CD4-positive, alpha-beta T cell treated with Interleukin-15 for 4 hours (primary cell): ENCODE data around the gene MXD1.
"Not testable (repeated sequence)": the region's sequence is repeated elsewhere in the genome, so short reads cannot be mapped to it uniquely, and the experiment has no call there.

Experiments
- DNase-seq: peaks from one replicate; pipeline ENCODE4 v3.0.0-alpha.2; 2020; ENCODE audit warnings: low spot score

MXD1 gene, protein sequence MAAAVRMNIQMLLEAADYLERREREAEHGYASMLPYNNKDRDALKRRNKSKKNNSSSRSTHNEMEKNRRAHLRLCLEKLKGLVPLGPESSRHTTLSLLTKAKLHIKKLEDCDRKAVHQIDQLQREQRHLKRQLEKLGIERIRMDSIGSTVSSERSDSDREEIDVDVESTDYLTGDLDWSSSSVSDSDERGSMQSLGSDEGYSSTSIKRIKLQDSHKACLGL

DNA sequence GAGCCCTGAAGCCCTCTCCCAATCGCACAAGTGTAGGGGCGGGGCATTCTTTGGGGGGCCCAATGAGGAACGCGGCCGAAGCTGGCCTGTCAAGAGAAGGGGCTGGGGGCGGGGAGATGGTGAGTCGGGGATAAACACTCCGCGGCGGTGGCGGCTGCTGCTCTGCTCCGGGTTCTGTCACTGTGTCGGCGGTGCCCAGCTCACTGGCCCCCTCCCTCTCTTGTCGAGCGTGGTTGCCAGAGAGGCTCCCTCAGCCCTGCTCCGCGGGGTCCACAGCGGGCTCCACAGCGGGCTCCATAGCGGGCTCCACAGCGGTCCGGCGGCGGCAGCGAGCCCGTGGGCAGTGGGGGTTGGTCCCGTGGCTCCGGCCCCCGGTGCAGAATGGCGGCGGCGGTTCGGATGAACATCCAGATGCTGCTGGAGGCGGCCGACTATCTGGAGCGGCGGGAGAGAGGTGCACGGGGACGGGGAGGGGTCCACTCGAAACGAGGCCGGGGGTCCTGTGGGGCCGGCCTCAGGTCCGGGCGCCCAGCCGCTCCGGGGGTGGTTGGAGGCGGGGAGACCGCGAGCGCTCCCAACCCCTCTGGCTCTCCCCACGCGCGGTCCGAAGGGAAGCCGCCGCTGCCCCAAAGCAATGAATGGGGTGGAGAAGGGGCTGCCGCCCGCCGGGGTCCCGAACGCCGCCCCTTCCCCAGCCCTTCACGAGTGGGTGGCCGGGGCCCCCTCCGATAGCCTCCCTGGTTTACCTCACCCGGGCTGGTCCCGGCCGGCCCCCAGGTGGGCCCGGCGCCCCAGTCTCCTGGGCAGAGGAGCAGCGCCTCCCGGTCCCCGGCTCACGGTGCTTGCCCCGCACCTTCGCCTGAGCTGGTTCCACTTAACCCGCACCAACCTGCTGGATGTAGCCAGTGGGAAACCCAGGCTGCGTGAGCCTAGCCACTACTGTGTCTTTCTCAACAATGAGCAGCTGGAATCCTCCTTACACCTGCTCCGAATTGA is at the start of gene MXD1:
TSS of gene MXD1 (plus strand) at position 160 of the 996 bp plus-strand sequence. CDS start at position 382, 222 bp downstream.
- no peak for DNase-seq

DNA sequence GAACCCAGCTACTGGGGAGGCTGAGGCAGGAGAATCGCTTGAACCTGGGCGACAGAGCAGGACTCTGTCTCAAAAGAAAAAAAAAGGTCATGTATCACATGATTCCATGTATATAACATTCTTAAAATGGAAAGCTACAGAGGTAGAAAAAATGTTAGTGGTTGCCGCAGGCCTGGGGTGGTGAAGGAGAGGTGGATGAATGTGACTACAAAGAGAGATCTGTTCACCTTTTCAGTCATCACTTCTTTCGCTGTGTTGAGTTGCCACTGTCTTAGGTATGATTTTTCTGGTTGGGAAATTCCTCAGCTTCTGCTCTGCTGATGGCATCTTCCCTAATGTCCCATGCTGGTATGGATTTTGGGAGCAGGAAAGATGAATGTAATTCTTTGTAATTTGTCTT is 26.5 kb upstream of the MXD1 start:
- no peak for DNase-seq

DNA sequence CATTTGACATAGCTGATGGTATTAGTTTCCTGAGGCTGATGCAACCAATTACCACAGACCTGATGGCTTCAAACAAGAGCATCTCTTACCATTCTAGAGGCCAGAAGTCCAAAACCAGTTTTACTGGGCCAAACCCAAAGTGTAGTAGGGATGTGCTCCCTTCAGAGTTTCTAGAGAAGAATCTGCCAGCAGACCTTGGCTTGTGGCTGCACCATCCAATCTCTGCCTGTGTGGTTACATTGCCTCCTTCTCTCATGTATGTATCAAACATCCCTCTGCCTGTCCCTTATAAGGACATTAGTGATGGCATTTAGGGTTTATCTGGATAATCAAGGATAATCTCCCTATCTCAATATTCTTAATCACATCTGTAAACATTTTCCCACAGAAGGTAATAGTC is 25.6 kb upstream of the MXD1 start:
- no peak for DNase-seq

DNA sequence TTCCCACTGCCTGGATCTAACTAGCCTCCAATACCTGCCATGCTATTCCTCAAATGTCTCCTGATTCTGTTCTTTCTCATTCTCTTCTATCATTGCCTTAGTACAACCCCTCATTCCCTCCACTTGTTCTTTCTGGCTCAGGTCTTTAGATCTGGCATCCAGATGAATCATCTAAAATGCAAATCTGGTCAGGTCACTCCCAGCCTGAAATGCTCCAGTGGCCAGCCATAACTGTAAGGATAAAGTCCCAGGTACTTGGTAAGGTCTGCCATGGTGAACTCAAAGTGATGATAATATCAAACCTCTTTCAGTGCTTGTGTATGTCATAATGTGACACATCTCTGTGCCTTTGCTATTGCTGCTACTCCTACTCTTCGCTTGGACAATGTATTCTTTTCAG is 24.0 kb upstream of the MXD1 start:
- no peak for DNase-seq

DNA sequence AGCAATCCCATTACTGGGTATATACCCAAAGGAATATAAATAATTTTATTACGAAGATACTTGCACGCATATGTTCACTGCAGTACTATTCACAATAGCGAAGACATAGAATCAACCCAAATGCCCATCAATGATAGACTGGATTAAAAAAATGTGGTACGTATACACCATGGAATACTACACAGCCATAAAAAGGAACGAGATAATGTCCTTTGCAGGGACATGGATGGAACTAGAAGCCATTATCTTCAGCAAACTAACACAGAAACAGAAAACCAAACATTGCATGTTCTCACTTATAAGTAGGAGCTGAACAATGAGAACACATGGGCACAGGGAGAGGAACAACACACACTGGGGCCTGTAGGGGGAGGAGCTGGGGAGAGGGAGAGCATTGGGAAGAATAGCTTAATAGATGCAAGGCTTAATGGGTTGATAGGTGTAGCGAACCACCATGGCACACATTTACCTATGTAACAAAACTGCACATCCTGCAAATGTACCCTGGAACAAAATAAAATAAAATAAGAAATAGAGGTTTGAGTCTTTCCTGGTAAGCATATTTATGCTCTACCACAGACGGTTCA is 22.0 kb upstream of the MXD1 start:
- DNase-seq = not testable (repeated sequence)

DNA sequence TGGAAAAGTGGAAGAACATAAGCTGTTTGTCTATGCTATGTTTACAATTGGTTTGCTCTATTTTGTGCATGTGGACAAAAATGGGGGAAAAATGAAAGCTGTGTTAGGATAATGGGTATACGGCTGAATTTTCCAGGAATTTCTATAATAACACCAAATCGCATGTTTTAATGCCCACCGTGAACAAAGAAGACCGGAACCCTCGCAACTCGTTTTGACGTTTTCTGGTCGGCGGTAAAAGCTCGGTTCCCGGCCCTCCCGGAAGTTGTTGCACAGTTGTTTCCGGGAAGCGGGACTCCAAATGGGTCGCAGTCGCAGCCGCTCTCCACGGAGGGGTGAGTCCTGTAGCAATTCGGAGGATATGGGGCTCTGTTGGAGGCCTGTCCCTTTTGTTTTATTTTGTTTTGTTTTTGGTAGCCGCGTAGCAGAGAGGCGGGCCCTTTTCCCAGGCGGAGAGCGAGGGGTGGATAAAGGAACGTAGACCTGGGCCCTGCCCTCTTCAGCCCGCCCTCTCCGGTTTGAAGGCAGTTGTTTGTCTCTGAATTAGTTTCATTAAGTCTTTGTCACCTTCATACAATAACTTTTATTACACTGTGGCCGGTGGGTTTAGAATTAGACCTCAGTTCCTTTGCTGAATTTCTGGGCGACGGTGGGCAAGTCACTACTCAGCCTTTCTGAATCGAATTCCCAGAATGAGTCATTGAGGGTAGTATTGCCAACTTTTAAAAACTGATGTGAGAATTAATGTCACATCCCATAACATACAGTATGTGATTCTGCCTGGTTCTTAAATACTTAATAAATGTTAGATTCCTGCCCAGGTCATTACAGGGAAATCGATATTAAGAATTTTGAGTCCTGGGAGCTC is 21.0 kb upstream of the MXD1 start, which contains the start of gene SNRNP27:
TSS of gene SNRNP27 (plus strand) at position 273 of the 868 bp plus-strand sequence. CDS start at position 302, 29 bp downstream.
- peak; percentile 85 for DNase-seq

DNA sequence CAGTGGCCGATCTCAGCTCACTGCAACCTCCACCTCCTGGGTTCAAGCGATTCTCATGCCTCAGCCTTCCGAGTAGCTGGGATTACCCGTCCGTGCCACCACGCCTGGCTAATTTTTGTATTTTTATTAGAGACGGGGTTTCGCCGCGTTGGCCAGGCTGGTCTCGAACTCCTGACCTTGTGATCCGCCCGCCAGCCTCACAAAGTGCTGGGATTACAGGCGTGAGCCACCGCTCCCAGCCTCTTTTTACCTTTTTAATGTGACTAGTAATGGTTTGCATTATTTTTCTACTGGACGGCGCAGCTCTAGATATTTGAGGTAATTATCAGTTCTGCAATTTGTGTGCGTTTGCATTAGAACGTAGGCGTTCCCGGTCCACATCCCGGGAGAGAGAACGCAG is 20.2 kb upstream of the MXD1 start:
- DNase-seq = not testable (repeated sequence)

DNA sequence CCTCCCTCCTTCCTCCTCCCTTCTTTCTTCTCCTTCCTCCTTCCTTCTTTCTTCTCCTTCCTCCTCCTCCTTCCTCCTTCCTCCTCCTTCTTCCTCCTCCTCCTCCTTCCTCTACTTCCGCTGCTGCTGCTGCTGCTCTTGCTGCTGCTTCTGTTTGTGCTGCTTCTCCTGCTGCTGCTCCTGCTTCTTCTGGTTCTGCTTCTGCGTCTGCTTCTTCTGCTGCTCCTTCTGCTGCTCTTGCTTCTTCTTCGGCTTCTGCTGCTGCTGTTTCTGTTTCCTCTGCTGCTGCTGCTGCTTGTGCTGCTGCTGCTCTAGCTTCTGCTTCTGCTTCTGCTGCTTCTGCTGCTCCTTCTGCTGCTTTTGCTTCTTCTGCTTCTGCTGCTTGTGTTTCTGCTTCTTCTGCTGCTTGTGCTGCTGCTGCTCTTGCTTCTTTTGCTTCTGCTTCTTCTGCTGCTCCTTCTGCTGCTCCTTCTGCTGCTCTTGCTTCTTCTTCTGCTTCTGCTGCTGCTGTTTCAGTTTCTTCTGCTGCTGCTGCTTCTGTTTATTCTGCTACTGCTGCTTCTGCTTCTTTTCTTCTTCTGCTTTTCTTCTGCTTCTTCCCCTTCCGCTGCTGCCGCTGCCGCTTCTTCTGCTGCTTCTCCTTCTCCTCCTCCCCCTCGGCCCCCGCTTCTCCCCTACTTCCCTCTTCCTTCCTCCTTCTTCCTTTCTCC is 12.5 kb upstream of the MXD1 start:
- DNase-seq = no peak

DNA sequence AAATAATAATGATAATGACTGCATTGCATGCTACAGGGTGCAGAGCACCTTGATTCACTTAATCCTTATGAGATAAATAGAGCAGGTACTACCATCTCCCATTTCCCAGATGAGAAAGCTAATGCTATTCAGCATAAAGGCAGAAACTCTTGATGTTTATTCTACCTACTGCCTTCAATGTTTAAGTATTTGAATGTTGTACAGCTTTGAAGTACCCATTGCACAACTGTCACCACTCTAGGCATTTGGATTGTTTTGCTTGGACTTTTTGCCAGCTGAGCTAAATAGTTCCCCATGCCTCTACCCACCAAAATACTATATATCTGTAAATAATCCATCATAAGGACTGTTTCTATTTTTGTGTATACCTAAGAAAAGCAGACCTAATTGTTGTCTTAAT is 7.7 kb upstream of the MXD1 start:
- DNase-seq = no peak

DNA sequence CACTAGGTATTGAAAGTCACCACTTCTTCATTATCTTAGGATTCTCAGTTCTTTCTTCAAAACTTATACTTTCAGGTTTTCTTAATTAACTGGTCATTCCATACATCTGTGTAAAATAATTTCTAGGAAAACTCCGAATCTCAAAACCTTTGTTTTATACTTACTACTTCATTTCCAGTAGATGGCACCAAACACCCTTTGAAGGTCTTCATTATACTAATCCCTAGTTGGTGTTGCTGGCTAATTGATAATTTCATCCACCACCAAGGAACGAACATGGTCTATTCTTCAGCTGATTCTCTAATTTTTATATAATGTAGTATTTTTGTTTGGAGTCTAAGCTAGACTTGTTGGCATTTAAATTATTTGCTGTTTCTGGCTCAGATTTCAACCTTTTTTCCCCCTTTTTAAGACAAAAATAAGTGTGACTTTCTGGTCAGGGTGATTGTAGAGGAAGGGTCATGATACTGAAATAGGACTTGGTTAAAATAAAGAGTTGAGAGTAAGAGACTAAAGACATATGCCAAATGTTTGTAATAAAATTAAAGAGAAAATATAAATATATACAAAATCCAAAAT is 2.8 kb upstream of the MXD1 start:
- DNase-seq = peak; percentile 67

DNA sequence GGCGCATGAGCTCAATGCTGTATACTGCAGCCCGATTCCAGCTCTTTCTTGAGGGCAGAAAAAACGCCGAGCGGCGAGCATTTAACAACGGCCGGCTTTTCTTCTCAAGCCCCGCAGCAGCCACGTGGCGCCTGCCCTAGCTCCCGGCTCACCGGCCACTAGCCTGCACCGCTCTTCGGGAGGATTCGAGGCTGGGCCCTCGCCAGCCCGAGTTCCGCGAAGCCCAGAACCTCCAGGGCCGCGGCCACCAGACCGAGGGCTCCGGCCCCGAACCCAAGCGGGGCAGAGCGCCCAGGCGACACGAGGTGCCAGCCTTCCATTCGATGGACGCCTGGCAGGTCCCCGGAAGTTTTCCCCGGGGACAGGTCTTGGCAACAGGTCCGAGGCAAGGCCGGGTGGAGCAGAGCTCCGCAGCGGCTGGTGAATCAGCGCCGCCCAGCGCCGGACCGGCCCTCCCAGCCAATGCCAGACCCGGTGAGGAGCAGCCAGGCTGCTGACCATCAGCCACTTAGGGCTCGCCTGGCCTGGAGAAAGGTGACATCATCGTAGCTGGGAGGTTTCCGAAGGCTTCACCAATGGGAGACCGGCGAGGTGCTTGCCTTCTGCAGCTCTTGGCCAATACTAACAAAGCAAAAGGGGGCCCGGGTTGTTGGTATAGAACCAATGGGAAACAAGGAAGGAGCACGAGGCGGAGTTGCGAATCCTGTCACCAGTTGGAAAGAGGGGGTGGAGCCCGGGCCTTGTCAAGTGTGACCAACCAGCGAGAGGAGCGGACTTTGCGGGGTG is 552 bp upstream of the MXD1 start:
- peak; percentile 100 for DNase-seq

DNA sequence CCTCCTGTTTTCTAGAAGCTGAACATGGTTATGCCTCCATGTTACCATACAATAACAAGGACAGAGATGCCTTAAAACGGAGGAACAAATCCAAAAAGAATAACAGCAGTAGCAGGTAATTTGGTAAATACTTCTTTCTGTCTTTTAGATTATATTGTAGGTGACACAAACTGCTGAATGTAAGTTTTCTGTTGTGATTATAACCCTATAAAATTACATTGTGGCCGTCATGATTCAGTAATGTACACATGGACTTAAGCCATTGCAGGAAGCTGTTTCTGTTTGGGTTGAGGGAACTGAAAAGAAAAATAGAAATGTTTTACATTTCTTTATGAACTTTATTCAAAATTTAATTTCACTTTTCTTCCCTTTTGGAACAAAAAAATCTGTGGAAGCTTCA is 1.2 kb downstream of the MXD1 start:
- no peak for DNase-seq

DNA sequence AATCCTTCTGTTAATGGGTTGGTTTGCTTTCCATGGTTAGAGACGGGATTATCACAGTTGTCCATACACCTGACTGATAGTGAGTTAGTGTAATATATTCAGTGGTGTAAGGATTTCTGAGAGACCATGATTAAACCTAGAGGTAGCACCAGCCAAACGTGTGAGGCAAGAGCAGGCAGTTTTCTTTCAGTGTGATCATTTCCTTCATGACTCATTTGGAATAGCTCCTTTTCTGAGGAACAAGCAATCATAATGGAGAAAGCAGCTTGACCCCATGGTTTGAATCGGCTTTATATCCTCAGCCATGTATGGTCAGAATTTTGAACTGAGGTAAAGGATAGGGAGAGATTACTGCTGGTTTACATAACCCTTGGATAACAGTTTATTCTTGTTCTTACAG is 2.9 kb downstream of the MXD1 start:
- DNase-seq = no peak

DNA sequence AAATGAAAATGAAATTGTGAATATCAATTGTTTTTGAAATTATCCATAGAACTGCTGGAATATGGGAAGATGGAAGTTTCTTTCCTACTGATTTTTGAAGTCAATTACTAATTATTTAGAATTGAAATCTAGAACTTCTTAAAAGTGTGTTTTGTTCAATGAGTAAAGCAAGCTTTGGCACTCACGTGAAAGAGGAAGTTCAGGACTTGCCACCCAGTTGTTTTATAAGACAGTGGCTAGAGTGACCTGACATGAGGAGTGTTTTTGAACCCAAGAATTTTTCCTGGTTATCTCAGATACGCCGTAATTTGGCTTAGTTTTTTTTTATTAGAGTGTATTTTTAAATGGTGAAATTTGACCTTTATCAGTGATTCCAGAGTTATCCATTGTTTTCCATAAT is 3.5 kb downstream of the MXD1 start:
- DNase-seq = no peak

DNA sequence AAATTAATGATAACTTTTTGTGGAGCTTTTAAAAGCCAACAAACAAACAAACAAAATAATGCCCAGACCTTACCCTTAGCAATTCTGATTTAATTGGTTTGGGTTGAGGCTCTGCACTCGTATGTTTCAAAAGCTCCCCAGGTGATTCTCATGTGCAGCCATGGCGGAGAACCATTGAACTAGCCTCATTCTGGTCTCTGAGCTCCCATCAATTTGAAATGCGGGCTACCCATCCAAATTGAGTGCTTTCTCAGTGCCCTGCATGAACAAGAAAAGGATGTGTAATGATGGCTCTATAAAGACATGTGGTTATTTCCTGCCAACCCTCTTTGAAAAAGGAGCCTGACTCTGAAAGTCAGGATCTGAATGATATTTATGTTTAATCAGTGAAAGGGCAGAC is 8.2 kb downstream of the MXD1 start:
- DNase-seq = no peak

DNA sequence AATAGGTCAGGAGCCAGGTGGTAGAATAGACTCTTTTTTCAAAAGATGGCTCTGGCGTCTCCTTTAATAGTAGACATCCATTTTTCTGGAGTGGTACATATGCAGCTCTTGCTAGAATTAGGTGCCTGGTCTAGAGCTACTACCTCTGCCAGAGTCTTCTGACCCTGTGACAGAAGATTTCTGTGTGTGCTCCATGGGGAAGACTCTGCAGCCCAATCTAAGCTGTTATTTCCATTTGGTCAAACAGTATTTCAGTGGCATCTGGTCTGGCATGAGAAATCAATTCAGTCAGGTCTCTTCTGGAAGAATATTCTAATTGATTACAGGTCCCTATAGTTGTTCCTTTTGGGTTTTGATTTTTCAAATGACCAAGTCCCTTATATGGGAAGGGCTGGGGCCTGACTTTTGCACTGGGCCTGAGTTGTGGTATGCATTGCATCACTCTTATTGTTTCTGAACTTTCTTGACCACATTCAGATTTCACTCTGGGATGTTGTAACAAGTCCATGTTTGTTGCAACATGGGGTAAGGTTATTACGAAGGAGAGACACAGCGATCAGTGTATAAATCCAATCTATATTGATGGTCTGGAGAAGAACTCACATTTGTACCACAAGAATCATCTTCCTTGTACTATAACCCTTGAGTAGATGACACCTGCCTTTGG is 12.1 kb downstream of the MXD1 start:
- DNase-seq = no peak

DNA sequence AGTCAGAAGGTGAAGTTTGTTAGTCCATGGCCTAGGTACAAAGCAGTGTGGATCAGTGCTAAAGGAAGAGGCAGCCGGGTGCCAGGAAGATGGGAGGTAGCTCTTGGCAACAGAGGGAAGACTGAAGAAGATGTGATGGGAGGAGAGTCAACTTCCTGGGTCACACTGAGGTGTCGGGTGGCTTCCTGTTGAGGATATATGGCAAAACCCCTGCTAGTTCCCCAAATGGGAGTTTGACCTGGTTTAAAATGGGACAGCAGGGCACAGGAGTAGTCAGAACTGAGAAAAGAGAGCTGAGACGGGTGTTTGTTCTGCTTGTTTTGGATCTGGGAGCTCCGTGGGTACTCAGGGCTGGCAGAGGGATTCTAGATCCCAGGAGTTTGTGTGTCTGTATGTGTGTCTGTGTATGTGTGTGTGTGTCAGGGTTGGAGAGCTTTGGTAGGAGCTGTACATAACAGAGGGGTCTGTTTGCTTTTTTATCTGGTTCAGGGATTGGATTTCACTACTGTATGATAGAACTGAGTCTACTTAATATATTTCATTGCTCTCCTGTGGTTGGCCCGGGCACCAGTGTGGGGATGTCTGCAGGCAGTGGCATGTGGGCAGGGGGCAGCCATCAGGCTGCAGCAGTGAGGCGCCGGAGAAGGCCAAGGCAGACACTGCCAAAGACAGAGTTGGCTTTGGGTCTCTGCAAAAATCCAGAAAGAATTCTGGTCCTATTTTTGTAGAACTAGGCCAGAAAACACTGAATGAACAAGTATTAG is 17.1 kb downstream of the MXD1 start:
- no peak for DNase-seq

DNA sequence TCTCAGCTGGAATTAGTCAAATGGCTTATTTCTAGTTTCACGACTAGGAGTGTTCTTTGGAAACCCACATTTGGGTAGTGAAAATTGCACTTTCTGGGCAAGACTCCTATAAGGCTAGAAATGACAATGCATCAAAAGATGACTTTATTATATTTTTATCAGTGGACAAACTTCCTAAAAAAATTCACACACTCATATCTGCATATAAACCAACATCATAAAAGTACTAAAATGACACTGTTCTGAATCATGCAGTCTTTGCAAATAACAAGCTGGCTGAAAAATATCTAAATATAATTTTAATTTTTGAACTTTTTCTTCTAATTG is 17.6 kb downstream of the MXD1 start:
- DNase-seq = no peak
